DMS114 treated with DMSO at 0.1 percent for 48 hours (cell line): ENCODE measurements around the gene MYBL2.

ENCODE experiments used
- DNase-seq: peaks from one replicate; lab custom pipeline; 2025; ENCODE audit not compliant: unreplicated experiment; lab: John Stamatoyannopoulos, UW

Gene MYBL2

GRCh38 chr20:43681991-43682410, 15.1 kb downstream of the MYBL2 start:
- no peak for DNase-seq

GRCh38 chr20:43682446-43682845, 15.5 kb downstream of the MYBL2 start:
- no peak for DNase-seq

GRCh38 chr20:43686820-43687219, 19.9 kb downstream of the MYBL2 start:
- no peak for DNase-seq

GRCh38 chr20:43689165-43689564, 22.3 kb downstream of the MYBL2 start:
- DNase-seq: no peak

GRCh38 chr20:43690943-43691598, 24.2 kb downstream of the MYBL2 start:
- no peak for DNase-seq

- DNase-seq: no peak
Observed at GRCh38 chr20:43691928-43692524, 25.1 kb downstream of the MYBL2 start.

GRCh38 chr20:43694763-43695162, 27.8 kb downstream of the MYBL2 start:
- DNase-seq: no peak

- no peak for DNase-seq
Observed at GRCh38 chr20:43695571-43695970, 28.7 kb downstream of the MYBL2 start.

GRCh38 chr20:43699941-43700565, 33.1 kb downstream of the MYBL2 start:
- DNase-seq: no peak

GRCh38 chr20:43700627-43701026, 33.7 kb downstream of the MYBL2 start:
- DNase-seq: no peak

- DNase-seq: no peak
Observed at GRCh38 chr20:43702502-43702901, 35.6 kb downstream of the MYBL2 start.

GRCh38 chr20:43710370-43711044, 43.6 kb downstream of the MYBL2 start:
- no peak for DNase-seq

GRCh38 chr20:43711098-43711654, 44.3 kb downstream of the MYBL2 start:
- no peak for DNase-seq

- DNase-seq: no peak
Observed at GRCh38 chr20:43715044-43715443, 48.1 kb downstream of the MYBL2 start.

GRCh38 chr20:43715511-43715910, 48.6 kb downstream of the MYBL2 start:
- no peak for DNase-seq

- no peak for DNase-seq
Observed at GRCh38 chr20:43716123-43716522, 49.2 kb downstream of the MYBL2 start.

- DNase-seq: no peak
Observed at GRCh38 chr20:43716757-43717615, 50.1 kb downstream of the MYBL2 start.

GRCh38 chr20:43717616-43717995, 50.7 kb downstream of the MYBL2 start:
- no peak for DNase-seq

- DNase-seq: no peak
Observed at GRCh38 chr20:43720007-43720406, 53.1 kb downstream of the MYBL2 start.

- no peak for DNase-seq
Observed at GRCh38 chr20:43721097-43721428, 54.1 kb downstream of the MYBL2 start.
